GM20000 (cell line): ENCODE results near the gene GTF2I.
A peak's percentile ranks its signal among the peaks of the same experiment; 100 is the strongest.

ENCODE experiments used
- DNase-seq: peaks from one replicate; pipeline ENCODE4 v3.0.0; 2012; ENCODE audit warnings: low spot score
- CTCF ChIP-seq: IDR thresholded peaks from 2 replicates; pipeline ENCODE4 v1.5.1; 2012; ENCODE audit warnings: mild to moderate bottlenecking, control low read depth; ENCODE audit errors: extremely low read depth, missing control alignments

The GTF2I gene

GRCh38 chr7:74657692-74658177, at the start of gene GTF2I:
Gene GTF2I (plus strand): TSS chr7:74657718. CDS start chr7:74689129, 31,411 bp downstream.
- no peak for DNase-seq
- no peak for TF ChIP-seq CTCF

GRCh38 chr7:74612015-74612829, 45.3 kb upstream of the GTF2I start:
- no peak for TF ChIP-seq CTCF
- DNase-seq = no peak

DNA sequence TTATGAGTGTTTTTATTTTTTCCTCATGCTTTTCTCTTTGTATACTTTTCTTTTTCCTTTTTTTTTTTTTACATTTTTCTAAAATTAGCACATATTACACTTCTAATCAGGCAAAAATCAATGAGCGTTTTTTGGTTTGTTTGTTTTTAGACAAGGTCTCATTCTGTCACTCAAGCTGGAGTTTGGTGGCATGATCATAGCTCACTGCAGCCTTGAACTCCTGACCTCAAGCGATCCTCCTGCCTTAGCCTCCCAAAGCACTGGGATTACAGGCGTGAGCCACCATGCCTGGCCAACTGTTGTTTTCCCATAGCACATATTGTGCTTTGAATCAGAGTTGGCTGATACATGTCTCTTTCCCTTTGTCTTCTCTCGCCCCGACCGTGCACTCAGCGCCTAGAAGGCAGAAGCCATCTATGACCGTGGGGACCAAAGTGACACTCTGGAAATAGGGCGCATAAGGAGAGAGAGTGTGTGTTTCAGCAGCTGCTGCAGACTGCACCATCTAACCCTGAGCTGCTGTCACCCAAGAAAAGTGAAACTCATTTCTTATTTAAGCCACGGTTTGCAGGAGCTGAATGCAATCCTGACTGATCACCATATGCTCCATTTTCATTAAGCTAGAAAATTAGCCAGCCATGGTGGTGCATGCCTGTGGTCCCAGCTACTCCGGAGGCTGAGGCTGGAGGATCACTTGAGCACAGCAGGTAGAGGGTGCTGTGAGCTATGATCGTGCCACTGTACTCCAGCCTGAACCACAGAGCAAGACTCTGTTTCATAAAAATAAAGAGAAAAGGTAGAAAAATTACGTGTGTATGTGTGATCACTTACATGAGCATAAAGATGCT, 41.4 kb upstream of the GTF2I start:
- DNase-seq = no peak
- TF ChIP-seq CTCF = no peak

GRCh38 chr7:74617180-74617744, 40.3 kb upstream of the GTF2I start:
- no peak for TF ChIP-seq CTCF
- peak; percentile 37 for DNase-seq

- no peak for DNase-seq
- no peak for TF ChIP-seq CTCF
Observed at GRCh38 chr7:74619235-74619860, 38.2 kb upstream of the GTF2I start.

DNA sequence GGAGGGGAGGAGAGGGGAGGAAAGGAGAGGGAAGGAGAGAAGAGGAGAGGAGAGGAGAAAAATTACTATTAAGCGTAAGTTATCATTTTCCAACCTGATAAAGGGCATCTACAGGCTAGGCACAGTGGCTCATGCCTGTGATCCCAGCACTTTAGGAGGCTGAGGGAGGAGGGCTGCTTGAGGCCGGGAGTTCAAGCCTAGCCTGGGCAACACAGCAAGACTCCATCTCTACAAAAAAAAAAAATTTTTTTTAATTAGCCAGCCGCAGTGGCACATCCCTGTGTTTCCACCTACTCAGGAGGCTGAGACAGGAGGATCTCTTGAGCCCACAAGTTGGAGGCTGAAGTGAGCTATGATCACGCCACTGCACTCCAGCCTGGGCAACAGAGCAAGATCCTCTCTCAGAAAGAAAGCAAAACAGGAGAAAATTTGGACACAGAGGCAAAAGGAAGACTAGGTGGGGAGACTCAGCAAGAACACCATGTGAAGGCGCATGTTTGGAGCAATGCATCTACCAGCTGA, 35.2 kb upstream of the GTF2I start:
- no peak for TF ChIP-seq CTCF
- no peak for DNase-seq
